Heart left ventricle (tissue), 13 donors: ENCODE data around the gene CNN2.

ENCODE experiments used
- CTCF ChIP-seq, 12 donors: fragments of 200-600 bp; sonication (generic) in 4 of 12; IDR thresholded peaks; one replicate each; pipeline versions ENCODE4 v1.5.0 to v1.8.0; 2018 to 2022; ENCODE audit warnings: antibody characterized with exemption in 12 of 12, mild to moderate bottlenecking in 5 of 12
- POLR2A ChIP-seq, 2 donors: fragments of 450-650 bp; IDR thresholded peaks; one replicate each; pipeline ENCODE4 v1.6.1; 2017; ENCODE audit warnings: antibody characterized with exemption in 2 of 2, mild to moderate bottlenecking in 2 of 2, moderate library complexity in 2 of 2
- donor health status: ischemic (EF 13 %, LVEDD 7.1; RV severe dilation, severe dysfunction).
- donor health status: DM: no; HTN: yes; CAD: no.
- donor health status: DM: no; HTN: no; CAD: no.
- donor health status: ischemic (EF 25% LVEDD 6.9; RV normal size, moderate dysfunction).
- donor health status: ischemic (EF 25% LVEDD 5.7; RV mildly dilated, moderate dysfunction).
- donor health status: ischemic (EF 35%, LVEDD 5.7; RV mildly dilated, moderate dysfunction).
- donor health status: nonischemic (EF 11% LVEDD 7.7; RV severe dilation, severe dysfunction).
- donor health status: DM: yes; HTN: yes; CAD: no.
- donor health status: PGD.
- donor health status: ischemic (EF 29% LVEDD 5.4; RV normal size, mild dysfunction).
- donor health status: nonischemic (EF 23%, LVEDD 6.1; RV moderate dilation, normal function).

GRCh38 chr19:1050989-1051788 is 24.8 kb downstream of the CNN2 start:
- no peak for TF ChIP-seq POLR2A (IDR thresholded peaks at IDR 0.05)
- no peak for TF ChIP-seq CTCF (IDR thresholded peaks at IDR 0.05)
